ENCODE measurements around the gene SDF2L1.
"Not testable (repeated sequence)": the region's sequence is repeated elsewhere in the genome, so short reads cannot be mapped to it uniquely, and the experiment has no call there.

The SDF2L1 gene

GRCh38 chr22:21641789-21642583 lies at the start of gene SDF2L1:
Gene SDF2L1, plus strand, starts transcription at chr22:21642302. Its CDS starts 35 bp downstream, at chr22:21642337.
- Histone ChIP-seq H2AFZ (ENCODE audit: low read length, unreplicated experiment) (peak within 1 kb of the TSS; percentile 97), H3K79me2 (ENCODE audit: control insufficient read depth, insufficient read depth, low read length, unreplicated experiment) (peaks cover 2% of the 10 kb centered on the region), H3K4me1 (ENCODE audit: control insufficient read depth, insufficient read depth, low read length, unreplicated experiment) (no peaks in the 10 kb centered on the region), H3K27me3 (ENCODE audit: insufficient read depth, low read length) (no peaks in the 10 kb centered on the region), H3K27ac (ENCODE audit: low read depth, low read length) (peak within 1 kb of the TSS; percentile 34; the same call in 1 of the 2 replicates), H3K36me3 (ENCODE audit: insufficient read depth, low read length) (no peaks in the 10 kb centered on the region), H3K4me3 (ENCODE audit: low read depth, low read length) (peak within 1 kb of the TSS; percentile 95)

- no peaks in the 10 kb centered on the region for H3K36me3 ChIP-seq (ENCODE audit: insufficient read depth, low read length)
- H3K4me3 ChIP-seq (ENCODE audit: low read depth, low read length), result no peak overlapping the region
- no peak overlapping the region for H3K27ac ChIP-seq (ENCODE audit: low read depth, low read length)
- no peaks in the 10 kb centered on the region for H3K27me3 ChIP-seq (ENCODE audit: insufficient read depth, low read length)
- H3K79me2 ChIP-seq (ENCODE audit: control insufficient read depth, insufficient read depth, low read length, unreplicated experiment), result peaks cover 75% of the 10 kb centered on the region
- H3K4me1 ChIP-seq (ENCODE audit: control insufficient read depth, insufficient read depth, low read length, unreplicated experiment), result no peaks in the 10 kb centered on the region
- H2AFZ ChIP-seq (ENCODE audit: low read length, unreplicated experiment), result no peak overlapping the region
These were observed 49.7 kb upstream of the SDF2L1 start for GRCh38 chr22:21592422-21592821.

- H3K4me1 ChIP-seq (ENCODE audit: control insufficient read depth, insufficient read depth, low read length, unreplicated experiment), result no peaks in the 10 kb centered on the region
- no peak overlapping the region for H2AFZ ChIP-seq (ENCODE audit: low read length, unreplicated experiment)
- peaks cover 70% of the 10 kb centered on the region for H3K79me2 ChIP-seq (ENCODE audit: control insufficient read depth, insufficient read depth, low read length, unreplicated experiment)
- no peak overlapping the region for H3K27ac ChIP-seq (ENCODE audit: low read depth, low read length)
- no peaks in the 10 kb centered on the region for H3K36me3 ChIP-seq (ENCODE audit: insufficient read depth, low read length)
- no peaks in the 10 kb centered on the region for H3K27me3 ChIP-seq (ENCODE audit: insufficient read depth, low read length)
- H3K4me3 ChIP-seq (ENCODE audit: low read depth, low read length), result no peak overlapping the region
These were observed 48.5 kb upstream of the SDF2L1 start for GRCh38 chr22:21593406-21594232.

GRCh38 chr22:21594865-21595452 lies 47.1 kb upstream of the SDF2L1 start:
- no peak overlapping the region for H3K4me3 ChIP-seq (ENCODE audit: low read depth, low read length)
- peaks cover 74% of the 10 kb centered on the region for H3K79me2 ChIP-seq (ENCODE audit: control insufficient read depth, insufficient read depth, low read length, unreplicated experiment)
- H3K36me3 ChIP-seq (ENCODE audit: insufficient read depth, low read length), result no peaks in the 10 kb centered on the region
- H2AFZ ChIP-seq (ENCODE audit: low read length, unreplicated experiment), result no peak overlapping the region
- H3K27me3 ChIP-seq (ENCODE audit: insufficient read depth, low read length), result no peaks in the 10 kb centered on the region
- no peaks in the 10 kb centered on the region for H3K4me1 ChIP-seq (ENCODE audit: control insufficient read depth, insufficient read depth, low read length, unreplicated experiment)
- no peak overlapping the region for H3K27ac ChIP-seq (ENCODE audit: low read depth, low read length)

DNA sequence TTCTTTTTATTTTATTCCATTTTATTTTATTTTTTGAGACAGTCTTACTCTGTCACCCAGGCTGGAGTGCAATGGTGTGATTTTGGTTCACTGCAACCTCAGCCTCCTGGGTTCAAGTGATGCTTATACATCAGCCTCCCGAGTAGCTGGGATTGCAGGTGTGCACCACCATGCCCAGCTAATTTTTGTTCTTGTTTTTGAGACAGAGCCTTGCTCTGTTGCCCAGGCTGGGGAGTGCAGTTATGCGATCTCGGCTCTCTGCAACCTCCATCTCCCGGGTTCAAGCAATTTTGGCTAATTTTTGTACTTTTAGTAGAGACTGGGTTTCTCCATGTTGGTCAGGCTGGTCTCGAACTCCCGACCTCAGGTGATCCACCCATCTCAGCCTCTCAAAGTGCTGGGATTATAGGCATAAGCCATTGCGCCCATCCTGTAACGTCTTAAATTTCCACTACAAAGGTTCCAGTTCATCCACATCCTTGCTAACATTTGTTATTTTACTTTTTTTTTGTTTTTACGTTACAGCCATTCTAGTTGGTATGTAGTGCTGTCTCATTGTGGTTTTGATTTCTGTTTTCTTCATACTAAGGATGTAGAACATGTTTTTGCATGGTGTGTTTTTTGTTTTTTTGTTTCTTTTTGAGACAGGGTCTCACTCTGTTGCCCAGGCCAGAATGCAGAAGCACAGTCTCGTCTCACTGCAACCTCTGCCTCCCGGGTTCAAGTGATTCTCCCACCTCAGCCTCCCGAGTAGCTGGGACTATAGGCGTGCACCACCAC lies 45.6 kb upstream of the SDF2L1 start:
- not testable (repeated sequence) for H3K4me3 ChIP-seq (ENCODE audit: low read depth, low read length); H3K36me3 ChIP-seq (ENCODE audit: insufficient read depth, low read length); H3K27me3 ChIP-seq (ENCODE audit: insufficient read depth, low read length); H2AFZ ChIP-seq (ENCODE audit: low read length, unreplicated experiment); H3K27ac ChIP-seq (ENCODE audit: low read depth, low read length); H3K4me1 ChIP-seq (ENCODE audit: control insufficient read depth, insufficient read depth, low read length, unreplicated experiment)
- peaks cover 73% of the 10 kb centered on the region for H3K79me2 ChIP-seq (ENCODE audit: control insufficient read depth, insufficient read depth, low read length, unreplicated experiment)

DNA sequence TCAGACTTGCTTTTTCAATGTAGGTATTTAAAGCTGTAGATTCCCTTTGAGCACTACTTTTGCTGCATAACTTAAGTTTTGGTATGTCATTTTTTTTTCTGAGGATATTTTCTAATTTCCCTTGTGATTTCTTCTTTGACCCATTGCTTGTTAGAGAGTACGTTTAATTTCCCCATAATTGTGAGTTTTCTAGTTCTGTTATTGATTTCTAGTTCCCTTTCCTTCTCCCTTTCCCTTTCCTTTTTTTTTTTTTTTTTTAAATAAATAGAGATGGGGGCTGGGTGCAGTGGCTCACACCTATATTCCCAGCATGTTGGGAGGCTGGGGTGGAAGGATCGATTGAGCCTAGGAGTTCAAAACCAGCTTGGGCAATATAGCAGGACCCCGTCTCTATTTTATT lies 43.8 kb upstream of the SDF2L1 start:
- H2AFZ ChIP-seq (ENCODE audit: low read length, unreplicated experiment), result no peak overlapping the region
- no peak overlapping the region for H3K27ac ChIP-seq (ENCODE audit: low read depth, low read length)
- H3K27me3 ChIP-seq (ENCODE audit: insufficient read depth, low read length), result no peaks in the 10 kb centered on the region
- H3K4me1 ChIP-seq (ENCODE audit: control insufficient read depth, insufficient read depth, low read length, unreplicated experiment), result no peaks in the 10 kb centered on the region
- H3K4me3 ChIP-seq (ENCODE audit: low read depth, low read length), result no peak overlapping the region
- H3K79me2 ChIP-seq (ENCODE audit: control insufficient read depth, insufficient read depth, low read length, unreplicated experiment), result peaks cover 72% of the 10 kb centered on the region
- H3K36me3 ChIP-seq (ENCODE audit: insufficient read depth, low read length), result no peaks in the 10 kb centered on the region

DNA sequence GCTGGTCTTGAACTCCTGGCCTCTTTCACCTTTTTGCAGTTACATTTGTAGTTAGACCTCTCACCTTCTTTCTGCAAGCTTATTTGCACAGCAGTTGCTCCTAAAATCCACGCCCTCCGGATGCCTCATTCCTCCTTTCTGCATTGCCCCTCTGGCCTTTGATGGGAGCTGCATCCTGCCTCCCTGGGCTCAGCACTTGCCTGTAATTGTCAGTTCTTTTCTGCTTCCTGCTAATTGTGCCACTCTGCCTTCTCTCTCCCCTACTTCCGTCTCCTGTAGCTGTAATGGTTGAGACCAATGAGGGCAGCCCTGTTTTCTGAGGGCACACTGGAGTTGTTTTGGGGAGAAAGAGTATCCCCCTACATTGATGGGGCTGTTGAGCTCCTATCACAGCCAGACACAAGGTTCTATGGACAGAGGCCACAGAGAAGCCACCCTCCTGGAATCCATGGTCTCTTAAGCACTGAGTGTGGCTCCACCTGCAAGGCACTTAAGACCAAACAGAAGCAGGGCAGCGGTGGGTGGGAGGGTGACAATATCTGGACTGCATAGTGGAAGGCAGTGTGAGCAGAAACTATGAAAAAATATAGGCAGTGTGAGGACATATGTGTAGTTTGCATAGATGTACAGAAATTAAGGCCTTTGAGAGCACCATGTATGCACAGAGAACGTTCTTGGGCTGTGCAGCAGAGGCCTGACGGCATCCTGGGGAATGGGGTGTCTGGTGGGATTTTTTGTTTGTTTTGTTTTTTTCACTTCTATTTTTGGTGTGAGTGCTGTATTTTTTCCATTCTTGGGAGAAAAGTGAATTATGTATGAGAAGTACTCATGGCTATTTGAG lies 42.8 kb upstream of the SDF2L1 start:
- H3K36me3 ChIP-seq (ENCODE audit: insufficient read depth, low read length), result no peaks in the 10 kb centered on the region
- H3K79me2 ChIP-seq (ENCODE audit: control insufficient read depth, insufficient read depth, low read length, unreplicated experiment), result peaks cover 62% of the 10 kb centered on the region
- no peak overlapping the region for H3K4me3 ChIP-seq (ENCODE audit: low read depth, low read length)
- no peak overlapping the region for H3K27ac ChIP-seq (ENCODE audit: low read depth, low read length)
- H3K4me1 ChIP-seq (ENCODE audit: control insufficient read depth, insufficient read depth, low read length, unreplicated experiment), result no peaks in the 10 kb centered on the region
- no peak overlapping the region for H2AFZ ChIP-seq (ENCODE audit: low read length, unreplicated experiment)
- no peaks in the 10 kb centered on the region for H3K27me3 ChIP-seq (ENCODE audit: insufficient read depth, low read length)

GRCh38 chr22:21602579-21602978 lies 39.5 kb upstream of the SDF2L1 start:
- no peak overlapping the region for H3K27ac ChIP-seq (ENCODE audit: low read depth, low read length)
- H3K79me2 ChIP-seq (ENCODE audit: control insufficient read depth, insufficient read depth, low read length, unreplicated experiment), result peaks cover 67% of the 10 kb centered on the region
- H3K4me1 ChIP-seq (ENCODE audit: control insufficient read depth, insufficient read depth, low read length, unreplicated experiment), result no peaks in the 10 kb centered on the region
- H3K36me3 ChIP-seq (ENCODE audit: insufficient read depth, low read length), result no peaks in the 10 kb centered on the region
- H2AFZ ChIP-seq (ENCODE audit: low read length, unreplicated experiment), result no peak overlapping the region
- no peak overlapping the region for H3K4me3 ChIP-seq (ENCODE audit: low read depth, low read length)
- H3K27me3 ChIP-seq (ENCODE audit: insufficient read depth, low read length), result no peaks in the 10 kb centered on the region

GRCh38 chr22:21603973-21604372 lies 38.1 kb upstream of the SDF2L1 start:
- no peaks in the 10 kb centered on the region for H3K36me3 ChIP-seq (ENCODE audit: insufficient read depth, low read length)

More at GRCh38 chr22:21603973-21604372, 38.1 kb upstream of the SDF2L1 start:
- Histone ChIP-seq H3K4me1 (ENCODE audit: control insufficient read depth, insufficient read depth, low read length, unreplicated experiment) (no peaks in the 10 kb centered on the region), H3K4me3 (ENCODE audit: low read depth, low read length) (no peak overlapping the region), H2AFZ (ENCODE audit: low read length, unreplicated experiment) (no peak overlapping the region), H3K27me3 (ENCODE audit: insufficient read depth, low read length) (no peaks in the 10 kb centered on the region), H3K79me2 (ENCODE audit: control insufficient read depth, insufficient read depth, low read length, unreplicated experiment) (peaks cover 68% of the 10 kb centered on the region), H3K27ac (ENCODE audit: low read depth, low read length) (no peak overlapping the region)
